GM12801 (cell line): ENCODE data around the gene SLC13A4.

Source experiments
- TF ChIP-seq, protein P1 (sequence below): IDR thresholded peaks from one replicate; pipeline ENCODE4 v1.5.1; 2011; ENCODE audit warnings: control low read depth; ENCODE audit not compliant: insufficient read length; ENCODE audit errors: extremely low read depth

Gene SLC13A4

DNA sequence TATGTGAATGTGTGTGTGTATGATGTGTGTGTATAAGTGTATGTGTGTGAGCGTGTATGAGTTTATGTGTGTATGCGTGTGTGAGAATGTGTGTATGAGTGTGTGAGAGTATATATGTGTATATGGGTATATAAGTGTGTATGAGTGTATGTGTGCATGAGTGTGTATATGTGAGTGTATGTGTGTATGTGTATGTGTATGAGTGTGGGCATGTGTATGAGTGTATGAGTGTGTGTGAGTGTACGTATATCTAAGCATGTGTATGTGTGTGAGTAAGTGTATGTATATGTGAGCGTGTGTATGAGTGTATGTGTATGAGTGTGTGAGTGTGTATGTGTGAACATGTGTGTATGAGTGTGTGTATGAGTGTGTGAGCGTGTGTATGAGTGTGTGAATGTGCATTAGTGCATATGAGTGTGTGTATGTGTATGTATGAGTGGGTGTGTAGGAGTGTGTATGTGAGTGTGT is 12.9 kb downstream of the SLC13A4 start:
- TF ChIP-seq, protein P1, sequence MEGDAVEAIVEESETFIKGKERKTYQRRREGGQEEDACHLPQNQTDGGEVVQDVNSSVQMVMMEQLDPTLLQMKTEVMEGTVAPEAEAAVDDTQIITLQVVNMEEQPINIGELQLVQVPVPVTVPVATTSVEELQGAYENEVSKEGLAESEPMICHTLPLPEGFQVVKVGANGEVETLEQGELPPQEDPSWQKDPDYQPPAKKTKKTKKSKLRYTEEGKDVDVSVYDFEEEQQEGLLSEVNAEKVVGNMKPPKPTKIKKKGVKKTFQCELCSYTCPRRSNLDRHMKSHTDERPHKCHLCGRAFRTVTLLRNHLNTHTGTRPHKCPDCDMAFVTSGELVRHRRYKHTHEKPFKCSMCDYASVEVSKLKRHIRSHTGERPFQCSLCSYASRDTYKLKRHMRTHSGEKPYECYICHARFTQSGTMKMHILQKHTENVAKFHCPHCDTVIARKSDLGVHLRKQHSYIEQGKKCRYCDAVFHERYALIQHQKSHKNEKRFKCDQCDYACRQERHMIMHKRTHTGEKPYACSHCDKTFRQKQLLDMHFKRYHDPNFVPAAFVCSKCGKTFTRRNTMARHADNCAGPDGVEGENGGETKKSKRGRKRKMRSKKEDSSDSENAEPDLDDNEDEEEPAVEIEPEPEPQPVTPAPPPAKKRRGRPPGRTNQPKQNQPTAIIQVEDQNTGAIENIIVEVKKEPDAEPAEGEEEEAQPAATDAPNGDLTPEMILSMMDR: no peak

DNA sequence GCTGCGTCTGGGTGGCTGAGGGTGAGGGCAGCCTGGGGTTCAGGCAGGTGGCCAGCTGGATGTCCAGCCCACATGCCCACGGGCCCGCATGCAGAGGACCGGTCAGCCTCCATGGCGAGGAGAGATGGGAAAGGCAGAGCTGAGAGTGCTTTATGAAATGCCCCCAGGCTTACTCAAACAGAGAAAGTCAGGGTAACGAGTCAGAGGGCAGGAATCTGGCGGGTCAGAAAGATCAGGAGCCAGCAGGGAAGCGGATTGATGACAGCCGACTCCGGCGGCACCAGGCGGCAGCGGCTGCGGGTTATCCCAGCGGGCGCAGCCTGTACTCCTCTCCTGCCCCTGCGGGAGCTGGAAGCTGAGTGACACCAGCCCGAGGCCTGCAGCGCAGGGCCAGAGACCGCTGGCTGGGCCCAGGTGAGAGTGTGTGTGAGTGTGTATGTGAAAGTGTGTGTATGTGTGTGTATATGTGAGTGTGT is 13.4 kb downstream of the SLC13A4 start:
- TF ChIP-seq, protein P1: no peak

DNA sequence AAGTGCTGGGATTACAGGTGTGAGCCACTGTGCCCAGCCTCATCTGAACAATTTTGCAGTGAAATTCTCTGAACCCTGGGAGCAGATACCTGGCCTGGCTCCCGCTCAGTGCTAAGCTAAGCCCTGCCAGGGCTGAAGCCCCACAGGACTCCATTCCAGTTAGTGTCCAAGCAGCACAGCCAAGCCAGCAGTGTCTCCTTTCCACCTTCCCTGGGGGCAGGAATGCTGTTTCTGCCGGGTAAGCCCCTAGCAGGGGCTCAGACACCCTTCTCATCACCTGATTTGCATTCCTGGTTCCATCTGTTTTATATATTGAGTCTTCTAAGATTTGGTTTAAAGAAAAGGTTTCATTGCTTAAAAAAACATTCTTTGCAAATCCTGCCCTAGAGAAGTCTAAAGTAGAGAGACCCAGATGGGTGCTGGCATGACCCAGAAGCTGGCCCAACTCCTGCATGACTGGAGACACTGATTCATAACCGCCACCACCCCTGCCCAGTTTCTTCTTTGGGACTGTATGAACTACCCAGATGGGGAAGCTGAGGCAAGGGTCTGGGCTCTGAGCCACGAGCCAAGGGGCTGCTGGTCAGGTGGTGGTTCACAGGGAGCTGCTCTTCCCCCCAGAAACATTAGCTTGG is 14.0 kb downstream of the SLC13A4 start:
- TF ChIP-seq, protein P1: no peak

DNA sequence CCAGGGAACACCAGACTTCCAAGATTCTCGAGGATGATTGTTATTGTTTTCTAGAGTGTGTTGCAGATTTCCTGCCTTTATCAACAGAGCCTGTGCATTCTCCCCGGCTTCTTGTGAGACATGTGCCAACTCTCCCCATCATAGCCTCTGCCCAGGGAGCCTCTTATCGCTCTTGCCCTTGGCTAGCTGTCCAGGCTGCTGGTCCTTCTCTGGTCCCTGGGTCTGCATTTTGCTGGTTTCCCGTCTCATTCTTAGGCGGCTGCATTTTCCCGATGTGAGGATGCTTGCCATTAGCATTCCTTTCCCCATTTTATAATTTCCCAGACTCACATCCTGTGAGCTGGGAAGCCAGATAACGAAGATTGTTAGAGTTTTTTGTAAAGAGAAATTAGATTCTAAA is 15.2 kb downstream of the SLC13A4 start:
- TF ChIP-seq, protein P1: no peak

DNA sequence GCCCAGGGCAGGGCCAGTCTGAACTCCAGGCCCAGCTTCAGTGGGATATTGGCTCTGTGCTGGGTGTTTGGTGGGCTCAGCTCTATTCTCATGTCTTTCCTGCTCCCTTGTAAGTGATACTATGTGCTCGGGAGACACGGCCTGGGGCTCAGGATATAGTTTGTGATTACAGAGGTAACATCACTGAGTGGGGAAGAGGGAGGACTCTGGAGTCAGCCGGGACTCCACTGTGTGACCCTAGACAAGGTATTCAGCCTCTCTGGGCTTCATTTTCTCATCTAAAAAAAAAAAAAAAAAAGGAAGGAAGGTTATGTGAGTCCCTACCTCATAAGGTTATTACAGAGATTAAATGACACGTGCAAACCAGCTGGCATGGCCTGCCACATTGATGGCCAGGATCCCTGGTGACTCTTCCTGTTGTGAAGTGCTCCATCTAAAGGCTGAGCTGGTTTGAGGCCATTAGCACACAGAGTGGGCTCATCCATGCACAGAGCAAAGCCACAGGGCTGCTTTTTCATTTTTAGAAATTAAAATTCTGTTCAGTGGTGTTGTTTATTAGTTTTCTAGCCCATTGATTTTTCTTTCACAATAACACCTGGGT is 15.7 kb downstream of the SLC13A4 start:
- TF ChIP-seq, protein P1: no peak

DNA sequence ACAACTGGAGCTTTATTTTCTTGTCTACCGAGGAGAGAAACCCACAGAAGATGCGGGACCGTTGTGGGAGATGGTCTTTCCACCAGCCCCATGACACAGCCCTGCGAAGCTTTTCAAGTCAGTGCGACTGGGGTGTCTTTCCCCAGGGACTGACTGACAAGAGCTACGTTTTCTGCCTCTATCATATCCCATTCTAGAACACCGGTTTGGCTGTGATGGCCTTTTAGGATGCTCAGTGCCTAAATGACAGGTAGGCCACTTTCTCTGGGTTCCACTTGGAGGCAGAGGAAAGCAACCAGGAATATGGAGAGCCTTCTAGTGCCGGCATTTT is 16.9 kb downstream of the SLC13A4 start:
- TF ChIP-seq, protein P1: no peak

DNA sequence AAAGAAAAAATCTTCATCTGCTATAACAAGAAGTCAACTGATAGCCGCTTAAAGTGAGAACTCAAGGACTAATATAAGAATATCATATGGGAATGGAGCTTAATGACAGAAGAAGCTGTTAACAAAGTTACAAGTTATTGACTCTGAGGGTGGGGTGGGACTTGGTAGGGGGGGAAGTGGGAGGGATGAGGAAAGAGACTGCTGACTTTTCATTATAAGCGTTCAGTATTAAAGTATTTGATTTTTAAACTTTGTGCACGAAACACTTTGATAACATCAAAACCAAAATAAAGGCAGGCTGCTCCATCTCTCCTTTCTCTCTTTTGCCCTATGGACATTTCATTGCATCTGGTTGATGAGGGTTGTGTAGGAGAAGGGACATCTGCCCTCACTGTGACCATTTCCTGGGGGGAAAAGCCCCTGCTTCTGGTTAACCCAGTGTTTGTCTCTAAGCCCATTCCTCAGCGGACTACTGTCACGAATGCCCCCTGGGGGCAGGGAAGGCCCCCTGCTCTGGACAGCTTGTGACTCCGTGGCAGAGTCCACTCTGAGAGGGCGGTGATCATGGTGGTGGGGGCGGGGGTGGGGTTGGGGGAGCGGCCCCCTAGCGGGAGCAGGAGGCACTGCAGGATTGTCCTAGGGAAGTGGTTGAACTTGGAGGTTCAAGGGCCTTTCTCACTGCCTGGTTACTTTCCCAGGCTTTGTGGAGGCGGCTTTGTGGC is 17.4 kb downstream of the SLC13A4 start:
- TF ChIP-seq, protein P1: no peak
